GM23338 (cell line): ENCODE data around the gene ABCB6. TPM values are rescaled to one million over a fixed set of nuclear protein-coding genes. Genes with fewer than 3 reads are reported as not detected.

ENCODE experiments used
- ATAC-seq: fragments of 200-7000 bp; cut with Tn5 transposase; 3 replicates; pipeline ENCODE4 v1.9.1; 2020
- DNase-seq: peaks from one replicate; pipeline ENCODE4 v3.0.0-alpha.2; 2015; ENCODE audit warnings: low spot score
- H2AFZ ChIP-seq: fragments of 200-600 bp; sonication (generic); 2 replicates; pipeline ENCODE4 v1.8.0; 2016; ENCODE audit warnings: antibody characterized with exemption, mild to moderate bottlenecking, moderate library complexity
- H3F3A ChIP-seq: fragments of 200-600 bp; sonication (generic); replicated peaks from 2 replicates; pipeline ENCODE4 v1.8.0; 2017; ENCODE audit warnings: antibody characterized with exemption, mixed run types, low read depth
- H3K27ac ChIP-seq: fragments of 200-600 bp; sonication (generic); 2 replicates; pipeline ENCODE4 v1.6.1; 2016; ENCODE audit warnings: low read depth
- H3K27me3 ChIP-seq: fragments of 200-600 bp; sonication (generic); 2 replicates; pipeline ENCODE4 v1.8.0; 2016; ENCODE audit warnings: mild to moderate bottlenecking, mixed run types, moderate library complexity; ENCODE audit not compliant: insufficient read depth
- H3K36me3 ChIP-seq: fragments of 200-600 bp; sonication (generic); 2 replicates; pipeline ENCODE4 v1.8.0; 2016; ENCODE audit warnings: mild to moderate bottlenecking; ENCODE audit not compliant: insufficient read depth
- H3K4me1 ChIP-seq: fragments of 200-600 bp; sonication (generic); 2 replicates; pipeline ENCODE4 v1.8.0; 2016; ENCODE audit warnings: mild to moderate bottlenecking, moderate library complexity; ENCODE audit not compliant: insufficient read depth
- H3K4me2 ChIP-seq: fragments of 200-600 bp; sonication (generic); 2 replicates; pipeline ENCODE4 v1.7.1; 2017; ENCODE audit warnings: mixed run types
- H3K4me3 ChIP-seq: fragments of 200-600 bp; sonication (generic); 2 replicates; pipeline ENCODE4 v1.6.1; 2016; ENCODE audit warnings: mixed run types
- H3K79me2 ChIP-seq: fragments of 200-600 bp; sonication (generic); replicated peaks from 2 replicates; pipeline ENCODE4 v1.8.0; 2017; ENCODE audit warnings: mild to moderate bottlenecking; ENCODE audit not compliant: insufficient read depth
- H3K9me2 ChIP-seq: fragments of 200-600 bp; sonication (generic); 2 replicates; pipeline ENCODE4 v1.8.0; 2017; ENCODE audit not compliant: insufficient read depth
- H4K20me1 ChIP-seq: fragments of 200-600 bp; sonication (generic); replicated peaks from 2 replicates; pipeline ENCODE4 v1.8.0; 2017; ENCODE audit warnings: mild to moderate bottlenecking; ENCODE audit not compliant: insufficient read depth
- H3K27ac Mint-ChIP-seq: 2 replicates; pipeline ENCODE4 v1.8.0; 2020; ENCODE audit warnings: inconsistent platforms, mild to moderate bottlenecking, moderate library complexity, mixed read lengths
- H3K27me3 Mint-ChIP-seq: 3 replicates; pipeline ENCODE4 v1.8.0; 2022; ENCODE audit warnings: low read depth, mild to moderate bottlenecking, moderate library complexity, mixed read lengths, inconsistent platforms; ENCODE audit not compliant: insufficient read depth, poor library complexity
- H3K36me3 Mint-ChIP-seq: 3 replicates; pipeline ENCODE4 v1.8.0; 2021; ENCODE audit warnings: low read depth, mild to moderate bottlenecking, inconsistent platforms, moderate library complexity, mixed read lengths
- H3K4me1 Mint-ChIP-seq: 3 replicates; pipeline ENCODE4 v1.8.0; 2020; ENCODE audit warnings: mild to moderate bottlenecking, inconsistent platforms, mixed read lengths
- H3K4me3 Mint-ChIP-seq: 3 replicates; pipeline ENCODE4 v1.8.0; 2021; ENCODE audit warnings: moderate library complexity, mild to moderate bottlenecking, inconsistent platforms, mixed read lengths
- H3K9me3 Mint-ChIP-seq: 3 replicates; pipeline ENCODE4 v1.8.0; 2020; ENCODE audit warnings: moderate library complexity, mild to moderate bottlenecking, inconsistent platforms, mixed read lengths
- CREB1 ChIP-seq: fragments of 250-450 bp; sonication (Bioruptor Pico); IDR thresholded peaks from 2 replicates; pipeline ENCODE4 v1.5.0; 2020; ENCODE audit warnings: low read depth, mild to moderate bottlenecking, moderate library complexity
- EZH2 ChIP-seq: fragments of 200-600 bp; sonication (generic); IDR thresholded peaks from one replicate; pipeline ENCODE4 v1.8.0; 2017; ENCODE audit warnings: antibody characterized with exemption, mild to moderate bottlenecking, low read depth; ENCODE audit not compliant: unreplicated experiment
- EZH2phosphoT487 ChIP-seq: fragments of 200-600 bp; sonication (generic); IDR thresholded peaks from one replicate; pipeline ENCODE4 v1.8.1; 2018; ENCODE audit warnings: antibody characterized with exemption; ENCODE audit not compliant: unreplicated experiment
- JUNB ChIP-seq: IDR thresholded peaks from one replicate; pipeline ENCODE4 v1.6.1; 2016; ENCODE audit warnings: antibody characterized with exemption; ENCODE audit not compliant: unreplicated experiment
- NANOG ChIP-seq: IDR thresholded peaks from 2 replicates; pipeline ENCODE4 v1.6.1; 2016; ENCODE audit warnings: antibody characterized with exemption, borderline replicate concordance
- POLR2AphosphoS5 ChIP-seq: IDR thresholded peaks from 2 replicates; pipeline ENCODE4 v1.6.1; 2016; ENCODE audit warnings: antibody characterized with exemption, low read depth
- STAT1 ChIP-seq: IDR thresholded peaks from one replicate; pipeline ENCODE4 v1.6.1; 2016; ENCODE audit warnings: antibody characterized with exemption; ENCODE audit not compliant: unreplicated experiment
- ZNF114 ChIP-seq: fragments of 250-450 bp; sonication (Bioruptor Pico); IDR thresholded peaks from 2 replicates; pipeline ENCODE4 v1.5.0; 2020; ENCODE audit warnings: mild to moderate bottlenecking, moderate library complexity
- ZNF331 ChIP-seq: fragments of 250-450 bp; sonication (Bioruptor Pico); IDR thresholded peaks from 2 replicates; pipeline ENCODE4 v1.5.0; 2020; ENCODE audit warnings: low read depth, mild to moderate bottlenecking, moderate library complexity
- polyA plus RNA-seq: library from polyadenylated mRNA; unstranded; fragments of >200 nt; fragmentation: Nextera tagmentation; extraction: Ambion mirVana; gene quantifications from 2 replicates; pipeline ENCODE4 v1.2.1, GENCODE V29; 2016
- total RNA-seq: library from RNA; depleted of rRNA; stranded (reverse); fragments of >200 nt; shearing (Covaris generic); gene quantifications from 2 replicates; pipeline ENCODE4 v1.2.3, GENCODE V29; 2014
- TF ChIP-seq, protein P1 (sequence below): fragments of 250-450 bp; sonication (Bioruptor Pico); IDR thresholded peaks from 2 replicates; pipeline ENCODE4 v1.5.0; 2020; ENCODE audit warnings: mild to moderate bottlenecking, moderate library complexity
- TF ChIP-seq, protein P2 (sequence below): IDR thresholded peaks from one replicate; pipeline ENCODE4 v1.6.1; 2018; ENCODE audit warnings: antibody characterized with exemption; ENCODE audit not compliant: unreplicated experiment

The ABCB6 gene
- total and polyA plus RNA-seq, 2 experiments from 2014 or later: 26.2 to 35.1 TPM

DNA sequence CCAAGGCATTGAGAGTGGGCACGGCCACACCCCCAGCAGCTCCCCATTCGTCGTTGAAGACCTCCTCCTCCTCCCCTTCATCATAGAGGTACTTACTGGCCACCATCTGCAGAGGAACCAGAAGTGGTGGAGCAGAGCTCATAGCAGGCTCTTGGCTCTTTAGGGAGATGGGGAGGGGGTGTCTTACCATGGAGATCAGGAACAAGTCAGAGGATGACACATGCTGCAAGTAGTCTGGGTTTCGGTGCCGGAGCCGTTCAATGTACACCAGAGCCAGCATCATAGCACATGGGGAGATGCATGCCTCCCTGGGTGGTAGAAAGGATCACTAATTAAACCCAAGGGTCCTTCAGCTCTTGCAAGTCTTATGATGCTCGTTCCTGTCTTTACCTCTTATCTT, 44.0 kb downstream of the ABCB6 start:
- Mint-ChIP-seq H3K27me3 (peaks cover 20% of the 10 kb centered on the region), H3K36me3 (peaks cover 24% of the 10 kb centered on the region), H3K4me3 (no peak overlapping the region; the same call in 2 of the 3 replicates), H3K4me1 (peaks cover 19% of the 10 kb centered on the region), H3K9me3 (no peaks in the 10 kb centered on the region; the same call in 2 of the 3 replicates), H3K27ac (no peak overlapping the region)
- no peak overlapping the region for H3K4me2 ChIP-seq
- H4K20me1 ChIP-seq: no peaks in the 10 kb centered on the region; the same call in 1 of the 2 replicates
- no peaks in the 10 kb centered on the region for H3K9me2 ChIP-seq
- H3K27ac ChIP-seq: no peak overlapping the region
- ATAC-seq: no peak
- H3K4me1 ChIP-seq: peaks cover 13% of the 10 kb centered on the region
- H3K4me3 ChIP-seq: no peak overlapping the region
- no peaks in the 10 kb centered on the region for H3K27me3 ChIP-seq
- no peak overlapping the region for H2AFZ ChIP-seq
- no peak for TF ChIP-seq NANOG
- no peak for TF ChIP-seq ZNF331 (CRISPR knock-in tag)
- no peak for TF ChIP-seq EZH2
- H3F3A ChIP-seq: peaks cover 20% of the 10 kb centered on the region
- H3K36me3 ChIP-seq: no peaks in the 10 kb centered on the region
- no peak for DNase-seq
- peaks cover 7% of the 10 kb centered on the region for H3K79me2 ChIP-seq

DNA sequence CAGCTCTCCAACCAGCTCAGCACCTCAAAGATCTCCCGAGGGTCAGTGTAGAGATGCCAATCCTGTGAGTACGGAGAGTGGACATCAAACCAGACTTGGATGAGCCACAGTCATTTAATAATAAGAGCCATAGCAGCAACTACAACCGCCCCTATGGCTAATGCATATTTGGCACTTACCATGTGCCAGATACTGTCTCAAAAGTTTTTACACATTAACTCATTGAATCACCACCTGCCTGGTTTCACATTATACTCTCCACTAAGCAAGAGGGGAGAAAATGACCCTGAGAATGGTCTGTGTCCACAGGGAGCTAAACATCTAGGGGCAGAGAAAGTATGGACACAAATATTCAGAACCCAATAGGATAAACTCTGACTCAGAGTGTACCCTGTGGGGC, 44.6 kb downstream of the ABCB6 start:
- Mint-ChIP-seq H3K27ac (no peak overlapping the region), H3K4me3 (no peak overlapping the region)
- TF ChIP-seq, protein P1, sequence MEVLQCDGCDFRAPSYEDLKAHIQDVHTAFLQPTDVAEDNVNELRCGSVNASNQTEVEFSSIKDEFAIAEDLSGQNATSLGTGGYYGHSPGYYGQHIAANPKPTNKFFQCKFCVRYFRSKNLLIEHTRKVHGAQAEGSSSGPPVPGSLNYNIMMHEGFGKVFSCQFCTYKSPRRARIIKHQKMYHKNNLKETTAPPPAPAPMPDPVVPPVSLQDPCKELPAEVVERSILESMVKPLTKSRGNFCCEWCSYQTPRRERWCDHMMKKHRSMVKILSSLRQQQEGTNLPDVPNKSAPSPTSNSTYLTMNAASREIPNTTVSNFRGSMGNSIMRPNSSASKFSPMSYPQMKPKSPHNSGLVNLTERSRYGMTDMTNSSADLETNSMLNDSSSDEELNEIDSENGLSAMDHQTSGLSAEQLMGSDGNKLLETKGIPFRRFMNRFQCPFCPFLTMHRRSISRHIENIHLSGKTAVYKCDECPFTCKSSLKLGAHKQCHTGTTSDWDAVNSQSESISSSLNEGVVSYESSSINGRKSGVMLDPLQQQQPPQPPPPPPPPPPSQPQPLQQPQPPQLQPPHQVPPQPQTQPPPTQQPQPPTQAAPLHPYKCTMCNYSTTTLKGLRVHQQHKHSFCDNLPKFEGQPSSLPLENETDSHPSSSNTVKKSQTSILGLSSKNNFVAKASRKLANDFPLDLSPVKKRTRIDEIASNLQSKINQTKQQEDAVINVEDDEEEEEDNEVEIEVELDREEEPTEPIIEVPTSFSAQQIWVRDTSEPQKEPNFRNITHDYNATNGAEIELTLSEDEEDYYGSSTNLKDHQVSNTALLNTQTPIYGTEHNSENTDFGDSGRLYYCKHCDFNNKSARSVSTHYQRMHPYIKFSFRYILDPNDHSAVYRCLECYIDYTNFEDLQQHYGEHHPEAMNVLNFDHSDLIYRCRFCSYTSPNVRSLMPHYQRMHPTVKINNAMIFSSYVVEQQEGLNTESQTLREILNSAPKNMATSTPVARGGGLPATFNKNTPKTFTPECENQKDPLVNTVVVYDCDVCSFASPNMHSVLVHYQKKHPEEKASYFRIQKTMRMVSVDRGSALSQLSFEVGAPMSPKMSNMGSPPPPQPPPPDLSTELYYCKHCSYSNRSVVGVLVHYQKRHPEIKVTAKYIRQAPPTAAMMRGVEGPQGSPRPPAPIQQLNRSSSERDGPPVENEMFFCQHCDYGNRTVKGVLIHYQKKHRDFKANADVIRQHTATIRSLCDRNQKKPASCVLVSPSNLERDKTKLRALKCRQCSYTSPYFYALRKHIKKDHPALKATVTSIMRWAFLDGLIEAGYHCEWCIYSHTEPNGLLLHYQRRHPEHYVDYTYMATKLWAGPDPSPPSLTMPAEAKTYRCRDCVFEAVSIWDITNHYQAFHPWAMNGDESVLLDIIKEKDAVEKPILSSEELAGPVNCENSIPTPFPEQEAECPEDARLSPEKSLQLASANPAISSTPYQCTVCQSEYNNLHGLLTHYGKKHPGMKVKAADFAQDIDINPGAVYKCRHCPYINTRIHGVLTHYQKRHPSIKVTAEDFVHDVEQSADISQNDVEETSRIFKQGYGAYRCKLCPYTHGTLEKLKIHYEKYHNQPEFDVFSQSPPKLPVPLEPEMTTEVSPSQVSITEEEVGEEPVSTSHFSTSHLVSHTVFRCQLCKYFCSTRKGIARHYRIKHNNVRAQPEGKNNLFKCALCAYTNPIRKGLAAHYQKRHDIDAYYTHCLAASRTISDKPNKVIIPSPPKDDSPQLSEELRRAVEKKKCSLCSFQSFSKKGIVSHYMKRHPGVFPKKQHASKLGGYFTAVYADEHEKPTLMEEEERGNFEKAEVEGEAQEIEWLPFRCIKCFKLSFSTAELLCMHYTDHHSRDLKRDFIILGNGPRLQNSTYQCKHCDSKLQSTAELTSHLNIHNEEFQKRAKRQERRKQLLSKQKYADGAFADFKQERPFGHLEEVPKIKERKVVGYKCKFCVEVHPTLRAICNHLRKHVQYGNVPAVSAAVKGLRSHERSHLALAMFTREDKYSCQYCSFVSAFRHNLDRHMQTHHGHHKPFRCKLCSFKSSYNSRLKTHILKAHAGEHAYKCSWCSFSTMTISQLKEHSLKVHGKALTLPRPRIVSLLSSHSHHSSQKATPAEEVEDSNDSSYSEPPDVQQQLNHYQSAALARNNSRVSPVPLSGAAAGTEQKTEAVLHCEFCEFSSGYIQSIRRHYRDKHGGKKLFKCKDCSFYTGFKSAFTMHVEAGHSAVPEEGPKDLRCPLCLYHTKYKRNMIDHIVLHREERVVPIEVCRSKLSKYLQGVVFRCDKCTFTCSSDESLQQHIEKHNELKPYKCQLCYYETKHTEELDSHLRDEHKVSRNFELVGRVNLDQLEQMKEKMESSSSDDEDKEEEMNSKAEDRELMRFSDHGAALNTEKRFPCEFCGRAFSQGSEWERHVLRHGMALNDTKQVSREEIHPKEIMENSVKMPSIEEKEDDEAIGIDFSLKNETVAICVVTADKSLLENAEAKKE (CRISPR knock-in tag): no peak
- no peak for TF ChIP-seq EZH2phosphoT487
- TF ChIP-seq POLR2AphosphoS5: no peak
- TF ChIP-seq, protein P2, sequence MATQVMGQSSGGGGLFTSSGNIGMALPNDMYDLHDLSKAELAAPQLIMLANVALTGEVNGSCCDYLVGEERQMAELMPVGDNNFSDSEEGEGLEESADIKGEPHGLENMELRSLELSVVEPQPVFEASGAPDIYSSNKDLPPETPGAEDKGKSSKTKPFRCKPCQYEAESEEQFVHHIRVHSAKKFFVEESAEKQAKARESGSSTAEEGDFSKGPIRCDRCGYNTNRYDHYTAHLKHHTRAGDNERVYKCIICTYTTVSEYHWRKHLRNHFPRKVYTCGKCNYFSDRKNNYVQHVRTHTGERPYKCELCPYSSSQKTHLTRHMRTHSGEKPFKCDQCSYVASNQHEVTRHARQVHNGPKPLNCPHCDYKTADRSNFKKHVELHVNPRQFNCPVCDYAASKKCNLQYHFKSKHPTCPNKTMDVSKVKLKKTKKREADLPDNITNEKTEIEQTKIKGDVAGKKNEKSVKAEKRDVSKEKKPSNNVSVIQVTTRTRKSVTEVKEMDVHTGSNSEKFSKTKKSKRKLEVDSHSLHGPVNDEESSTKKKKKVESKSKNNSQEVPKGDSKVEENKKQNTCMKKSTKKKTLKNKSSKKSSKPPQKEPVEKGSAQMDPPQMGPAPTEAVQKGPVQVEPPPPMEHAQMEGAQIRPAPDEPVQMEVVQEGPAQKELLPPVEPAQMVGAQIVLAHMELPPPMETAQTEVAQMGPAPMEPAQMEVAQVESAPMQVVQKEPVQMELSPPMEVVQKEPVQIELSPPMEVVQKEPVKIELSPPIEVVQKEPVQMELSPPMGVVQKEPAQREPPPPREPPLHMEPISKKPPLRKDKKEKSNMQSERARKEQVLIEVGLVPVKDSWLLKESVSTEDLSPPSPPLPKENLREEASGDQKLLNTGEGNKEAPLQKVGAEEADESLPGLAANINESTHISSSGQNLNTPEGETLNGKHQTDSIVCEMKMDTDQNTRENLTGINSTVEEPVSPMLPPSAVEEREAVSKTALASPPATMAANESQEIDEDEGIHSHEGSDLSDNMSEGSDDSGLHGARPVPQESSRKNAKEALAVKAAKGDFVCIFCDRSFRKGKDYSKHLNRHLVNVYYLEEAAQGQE: no peak
- no peak for TF ChIP-seq ZNF331 (CRISPR knock-in tag)
- no peak for TF ChIP-seq STAT1
- no peak for TF ChIP-seq NANOG
- no peak for TF ChIP-seq ZNF114
- no peak for TF ChIP-seq EZH2
- no peak for TF ChIP-seq JUNB
- no peak for TF ChIP-seq CREB1

More for the DNA sequence above, 44.6 kb downstream of the ABCB6 start:
- Histone ChIP-seq H3F3A (peaks cover 20% of the 10 kb centered on the region), H3K4me2 (no peak overlapping the region), H3K36me3 (no peaks in the 10 kb centered on the region), H3K4me1 (peaks cover 10% of the 10 kb centered on the region), H3K9me2 (no peaks in the 10 kb centered on the region), H3K27ac (no peak overlapping the region), H3K4me3 (no peak overlapping the region), H3K79me2 (peaks cover 4% of the 10 kb centered on the region), H2AFZ (no peak overlapping the region), H3K27me3 (no peaks in the 10 kb centered on the region), H4K20me1 (no peaks in the 10 kb centered on the region; the same call in 1 of the 2 replicates)
- H3K9me3 Mint-ChIP-seq: no peaks in the 10 kb centered on the region; the same call in 2 of the 3 replicates
- peaks cover 17% of the 10 kb centered on the region for H3K4me1 Mint-ChIP-seq
- DNase-seq (no peak), ATAC-seq (no peak)
- H3K36me3 Mint-ChIP-seq: peaks cover 22% of the 10 kb centered on the region
- peaks cover 17% of the 10 kb centered on the region for H3K27me3 Mint-ChIP-seq
